Measurements from ENCODE around the gene GPS1. TPM values are rescaled to one million over a fixed set of nuclear protein-coding genes. Genes with fewer than 3 reads are reported as not detected.

Gene GPS1
- total and polyA plus RNA-seq, 9 of the 15 experiments (the other 6 are each of a cell fraction or from before 2014, with no cell fraction given) = 3.1 to 167 (median 69.9) TPM

DNA sequence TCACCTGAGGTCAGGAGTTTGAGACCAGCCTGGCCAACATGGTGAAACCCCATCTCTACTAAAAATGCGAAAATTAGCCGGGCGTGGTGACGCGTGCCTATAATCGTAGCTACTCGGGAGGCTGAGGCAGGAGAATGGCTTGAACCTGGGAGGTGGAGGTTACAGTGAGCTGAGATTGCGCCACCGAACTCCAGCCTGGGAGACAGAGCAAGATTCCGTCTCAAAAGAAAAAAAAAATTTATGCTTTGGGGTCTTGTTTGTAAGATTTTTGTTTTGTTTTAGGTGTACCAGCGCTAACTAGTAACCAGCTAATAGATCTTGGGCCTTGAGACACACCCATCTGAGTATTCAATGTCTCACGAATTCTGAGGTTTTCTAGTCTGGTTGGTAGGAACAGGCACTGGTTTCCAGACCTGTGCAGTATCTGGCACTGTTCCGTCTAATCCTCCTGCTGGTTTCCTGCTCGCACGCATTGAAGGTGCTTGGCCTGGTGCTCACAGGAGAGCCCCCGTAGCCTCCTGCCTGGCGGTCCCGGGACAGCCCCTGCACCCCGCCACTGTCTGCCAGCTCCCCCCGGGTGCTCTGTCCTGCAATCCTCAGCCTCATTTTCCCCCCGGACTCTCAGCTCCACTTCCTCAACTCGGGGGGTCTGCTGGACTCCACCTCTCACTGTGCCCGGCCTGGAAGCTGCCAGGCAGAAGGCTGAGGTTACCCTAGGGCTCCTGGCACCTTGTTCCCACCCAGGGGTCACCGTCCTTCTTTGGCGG, 24.5 kb downstream of the GPS1 start (continued):
- TF ChIP-seq KLF13 (tag; IDR thresholded peaks at IDR 0.05; ENCODE audit: borderline replicate concordance, low read depth) (no peak), KAT2B (IDR thresholded peaks at IDR 0.05; ENCODE audit: low read depth, low read length) (no peak), ELK1 (CRISPR knock-in tag; IDR thresholded peaks at IDR 0.05) (no peak), FOXA3 (CRISPR knock-in tag; conservative IDR thresholded peaks at IDR 0.05 in 1 of 2, IDR thresholded peaks at IDR 0.05 in 1 of 2) (no peak), SIRT6 (IDR thresholded peaks at IDR 0.05; ENCODE audit: low read depth, low read length) (no peak), CHCHD3 (CRISPR knock-in tag; IDR thresholded peaks at IDR 0.05) (no peak), SFPQ (IDR thresholded peaks at IDR 0.05; ENCODE audit: low read depth, low read length) (no peak)
- TF ChIP-seq, protein P1, sequence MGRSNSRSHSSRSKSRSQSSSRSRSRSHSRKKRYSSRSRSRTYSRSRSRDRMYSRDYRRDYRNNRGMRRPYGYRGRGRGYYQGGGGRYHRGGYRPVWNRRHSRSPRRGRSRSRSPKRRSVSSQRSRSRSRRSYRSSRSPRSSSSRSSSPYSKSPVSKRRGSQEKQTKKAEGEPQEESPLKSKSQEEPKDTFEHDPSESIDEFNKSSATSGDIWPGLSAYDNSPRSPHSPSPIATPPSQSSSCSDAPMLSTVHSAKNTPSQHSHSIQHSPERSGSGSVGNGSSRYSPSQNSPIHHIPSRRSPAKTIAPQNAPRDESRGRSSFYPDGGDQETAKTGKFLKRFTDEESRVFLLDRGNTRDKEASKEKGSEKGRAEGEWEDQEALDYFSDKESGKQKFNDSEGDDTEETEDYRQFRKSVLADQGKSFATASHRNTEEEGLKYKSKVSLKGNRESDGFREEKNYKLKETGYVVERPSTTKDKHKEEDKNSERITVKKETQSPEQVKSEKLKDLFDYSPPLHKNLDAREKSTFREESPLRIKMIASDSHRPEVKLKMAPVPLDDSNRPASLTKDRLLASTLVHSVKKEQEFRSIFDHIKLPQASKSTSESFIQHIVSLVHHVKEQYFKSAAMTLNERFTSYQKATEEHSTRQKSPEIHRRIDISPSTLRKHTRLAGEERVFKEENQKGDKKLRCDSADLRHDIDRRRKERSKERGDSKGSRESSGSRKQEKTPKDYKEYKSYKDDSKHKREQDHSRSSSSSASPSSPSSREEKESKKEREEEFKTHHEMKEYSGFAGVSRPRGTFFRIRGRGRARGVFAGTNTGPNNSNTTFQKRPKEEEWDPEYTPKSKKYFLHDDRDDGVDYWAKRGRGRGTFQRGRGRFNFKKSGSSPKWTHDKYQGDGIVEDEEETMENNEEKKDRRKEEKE (IDR thresholded peaks at IDR 0.05; ENCODE audit: borderline replicate concordance in 1 of 2, control insufficient read depth in 1 of 2, low read depth in 2 of 2, low read length in 1 of 2) = no peak

Measured in K562 (cell line).